Cardiac muscle cell (in vitro differentiated cells and primary cell): ENCODE results near the gene ALDH1A2. TPM values are rescaled to one million over a fixed set of nuclear protein-coding genes. Genes with fewer than 3 reads are reported as not detected.

ENCODE experiments used
- DNase-seq, 2 donors: peaks; one replicate each; pipeline versions ENCODE4 v3.0.0 to v3.0.0-alpha.2; 2010 to 2017; ENCODE audit warnings: low read depth in 1 of 2, low spot score in 1 of 2
- H3K27ac ChIP-seq: fragments of 200-600 bp; sonication (generic); 2 replicates; pipeline ENCODE4 v1.5.1; 2016
- H3K27me3 ChIP-seq: fragments of 200-600 bp; sonication (generic); 2 replicates; pipeline ENCODE4 v1.6.0; 2016; ENCODE audit warnings: control low read depth
- H3K36me3 ChIP-seq: fragments of 200-600 bp; sonication (generic); 2 replicates; pipeline ENCODE4 v1.5.1; 2016; ENCODE audit warnings: control low read depth
- H3K4me1 ChIP-seq: fragments of 200-600 bp; sonication (generic); 2 replicates; pipeline ENCODE4 v1.8.1; 2017; ENCODE audit warnings: low read depth, mild to moderate bottlenecking, mixed run types
- H3K4me3 ChIP-seq: fragments of 200-600 bp; sonication (generic); 2 replicates; pipeline ENCODE4 v1.5.1; 2016; ENCODE audit warnings: mild to moderate bottlenecking
- H3K9me3 ChIP-seq: fragments of 200-600 bp; sonication (generic); 2 replicates; pipeline ENCODE4 v1.5.1; 2017; ENCODE audit warnings: low read depth, mild to moderate bottlenecking, control low read depth
- CTCF ChIP-seq: IDR thresholded peaks from 2 replicates; pipeline ENCODE4 v1.5.1; 2012; ENCODE audit warnings: low read depth, mild to moderate bottlenecking, low read length
- polyA plus RNA-seq: library from polyadenylated mRNA; unstranded; fragments of >200 nt; fragmentation: Nextera tagmentation; extraction: Ambion mirVana; gene quantifications from 2 replicates; pipeline ENCODE4 v1.2.1, GENCODE V29; 2016
- total RNA-seq: library from RNA; depleted of rRNA; stranded (reverse); fragments of >200 nt; gene quantifications from 2 replicates; pipeline ENCODE4 v1.2.3, GENCODE V29; 2016

The ALDH1A2 gene
- total and polyA plus RNA-seq, 2 experiments from 2014 or later: 3.5 to 4.0 TPM

- Histone ChIP-seq H3K27me3 (no peaks in the 10 kb centered on the region), H3K9me3 (no peaks in the 10 kb centered on the region), H3K4me1 (no peaks in the 10 kb centered on the region), H3K27ac (no peak overlapping the region), H3K4me3 (no peak overlapping the region), H3K36me3 (no peaks in the 10 kb centered on the region)
- TF ChIP-seq CTCF: no peak
- DNase-seq: no peak
Observed at GRCh38 chr15:57946491-57947048, 118.9 kb downstream of the ALDH1A2 start.

GRCh38 chr15:57945616-57946015 lies 119.9 kb downstream of the ALDH1A2 start:
- no peak for TF ChIP-seq CTCF
- Histone ChIP-seq H3K27ac (no peak overlapping the region), H3K36me3 (no peaks in the 10 kb centered on the region), H3K9me3 (no peaks in the 10 kb centered on the region), H3K27me3 (no peaks in the 10 kb centered on the region), H3K4me1 (no peaks in the 10 kb centered on the region), H3K4me3 (no peak overlapping the region)
- DNase-seq: no peak

- Histone ChIP-seq H3K27me3 (no peaks in the 10 kb centered on the region), H3K27ac (no peak overlapping the region), H3K4me3 (no peak overlapping the region), H3K4me1 (no peaks in the 10 kb centered on the region), H3K9me3 (no peaks in the 10 kb centered on the region), H3K36me3 (no peaks in the 10 kb centered on the region)
- DNase-seq: no peak
- no peak for TF ChIP-seq CTCF
Observed at GRCh38 chr15:57943754-57944420, 121.6 kb downstream of the ALDH1A2 start.

GRCh38 chr15:57943171-57943570 lies 122.3 kb downstream of the ALDH1A2 start:
- H3K4me1 ChIP-seq: no peaks in the 10 kb centered on the region
- H3K27me3 ChIP-seq: no peaks in the 10 kb centered on the region
- H3K27ac ChIP-seq: no peak overlapping the region
- TF ChIP-seq CTCF: no peak
- H3K9me3 ChIP-seq: no peaks in the 10 kb centered on the region
- no peaks in the 10 kb centered on the region for H3K36me3 ChIP-seq
- no peak overlapping the region for H3K4me3 ChIP-seq
- DNase-seq: no peak

GRCh38 chr15:57941816-57942215 lies 123.7 kb downstream of the ALDH1A2 start:
- no peak for DNase-seq
- Histone ChIP-seq H3K27me3 (no peaks in the 10 kb centered on the region), H3K27ac (no peak overlapping the region), H3K36me3 (no peaks in the 10 kb centered on the region), H3K9me3 (no peaks in the 10 kb centered on the region), H3K4me3 (no peak overlapping the region), H3K4me1 (no peaks in the 10 kb centered on the region)
- TF ChIP-seq CTCF: no peak
